K562 (cell line): ENCODE measurements around the gene ATP9A.

Source experiments
- CHD2 ChIP-seq: IDR thresholded peaks from 2 replicates; pipeline ENCODE4 v1.6.1; 2011; ENCODE audit warnings: low read depth, low read length
- JUN ChIP-seq, 2 experiments: sonication (generic) in 1 of 2; formaldehyde crosslinking in 1 of 2; IDR thresholded peaks; 2 replicates each; pipeline versions ENCODE4 v1.6.1 to v1.8.0; 2012 to 2022; ENCODE audit warnings: borderline replicate concordance in 2 of 2, mild to moderate bottlenecking in 2 of 2, improper control_type of control experiment in 1 of 2, low read depth in 1 of 2, low read length in 1 of 2, missing genetic modification reagents in 1 of 2
- MAZ ChIP-seq, 2 experiments: fragments of 450-650 bp in 1 of 2; sonication (generic) in 1 of 2; formaldehyde crosslinking; IDR thresholded peaks in 1 of 2; conservative IDR thresholded peaks in 1 of 2; 2 replicates each; pipeline versions ENCODE4 v1.4.0 to v1.5.0; 2020; ENCODE audit warnings: mild to moderate bottlenecking in 1 of 2, missing genetic modification reagents in 1 of 2
- POLR2A ChIP-seq: fragments of 450-650 bp; conservative IDR thresholded peaks from 2 replicates; pipeline ENCODE4 v1.6.1; 2016
- POLR2AphosphoS2 ChIP-seq: IDR thresholded peaks from 2 replicates; pipeline ENCODE4 v1.6.1; 2012; ENCODE audit warnings: low read length, improper control_type of control experiment
- SPI1 ChIP-seq: IDR thresholded peaks from 2 replicates; pipeline ENCODE4 v1.6.1; 2011; ENCODE audit warnings: low read depth, low read length, control low read depth, borderline replicate concordance
- XRCC3 ChIP-seq: fragments of 450-650 bp; IDR thresholded peaks from 2 replicates; pipeline ENCODE4 v1.6.1; 2017; ENCODE audit warnings: mild to moderate bottlenecking, moderate library complexity
- XRCC5 ChIP-seq: fragments of 200-400 bp; formaldehyde crosslinking; IDR thresholded peaks from 2 replicates; pipeline ENCODE4 v1.6.1; 2017; ENCODE audit warnings: low read depth, mild to moderate bottlenecking, low read length
- ZFP1 ChIP-seq: fragments of 450-650 bp; formaldehyde crosslinking; IDR thresholded peaks from 2 replicates; pipeline ENCODE4 v1.4.0; 2020; ENCODE audit warnings: mild to moderate bottlenecking, mixed read lengths
- TF ChIP-seq, protein P1 (sequence below), 2 experiments: fragments of 150-350 bp in 1 of 2; IDR thresholded peaks; 2 replicates each; pipeline ENCODE4 v1.6.1; 2012 to 2016; ENCODE audit warnings: low read depth in 2 of 2, low read length in 2 of 2, mild to moderate bottlenecking in 1 of 2, moderate library complexity in 1 of 2
- TF ChIP-seq, protein P2 (sequence below), 3 experiments: IDR thresholded peaks in 2 of 3; conservative IDR thresholded peaks in 1 of 3; 2 replicates each; pipeline ENCODE4 v1.5.1; 2011 to 2012; ENCODE audit warnings: low read length in 3 of 3, mild to moderate bottlenecking in 3 of 3, control low read depth in 2 of 3, improper control_type of control experiment in 1 of 3, inconsistent platforms in 1 of 3, low read depth in 1 of 3, mixed read lengths in 1 of 3, moderate library complexity in 1 of 3; ENCODE audit not compliant: insufficient read depth in 2 of 3

DNA sequence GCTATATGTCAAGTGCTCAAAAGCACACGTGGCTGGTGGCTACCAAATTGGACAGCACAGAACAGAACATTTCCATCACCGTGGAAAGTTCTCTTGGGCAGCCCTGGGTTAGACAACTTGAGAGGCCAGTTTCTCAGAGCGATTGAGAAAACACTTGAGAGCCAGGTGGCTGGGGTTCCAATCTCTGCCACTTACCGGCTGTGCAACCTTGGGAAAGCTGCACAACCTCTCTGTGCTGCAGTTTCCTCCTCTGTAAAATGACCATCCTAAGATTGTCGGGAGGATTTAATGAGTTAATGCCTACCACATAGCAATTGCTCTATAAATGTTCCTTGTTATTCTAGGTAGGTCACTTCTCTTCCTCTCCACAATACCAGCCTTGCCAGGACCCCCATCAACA lies 200.6 kb downstream of the ATP9A start:
- no peak for TF ChIP-seq XRCC3
- TF ChIP-seq CHD2 = no peak
- no peak for TF ChIP-seq SPI1
- TF ChIP-seq, protein P1, sequence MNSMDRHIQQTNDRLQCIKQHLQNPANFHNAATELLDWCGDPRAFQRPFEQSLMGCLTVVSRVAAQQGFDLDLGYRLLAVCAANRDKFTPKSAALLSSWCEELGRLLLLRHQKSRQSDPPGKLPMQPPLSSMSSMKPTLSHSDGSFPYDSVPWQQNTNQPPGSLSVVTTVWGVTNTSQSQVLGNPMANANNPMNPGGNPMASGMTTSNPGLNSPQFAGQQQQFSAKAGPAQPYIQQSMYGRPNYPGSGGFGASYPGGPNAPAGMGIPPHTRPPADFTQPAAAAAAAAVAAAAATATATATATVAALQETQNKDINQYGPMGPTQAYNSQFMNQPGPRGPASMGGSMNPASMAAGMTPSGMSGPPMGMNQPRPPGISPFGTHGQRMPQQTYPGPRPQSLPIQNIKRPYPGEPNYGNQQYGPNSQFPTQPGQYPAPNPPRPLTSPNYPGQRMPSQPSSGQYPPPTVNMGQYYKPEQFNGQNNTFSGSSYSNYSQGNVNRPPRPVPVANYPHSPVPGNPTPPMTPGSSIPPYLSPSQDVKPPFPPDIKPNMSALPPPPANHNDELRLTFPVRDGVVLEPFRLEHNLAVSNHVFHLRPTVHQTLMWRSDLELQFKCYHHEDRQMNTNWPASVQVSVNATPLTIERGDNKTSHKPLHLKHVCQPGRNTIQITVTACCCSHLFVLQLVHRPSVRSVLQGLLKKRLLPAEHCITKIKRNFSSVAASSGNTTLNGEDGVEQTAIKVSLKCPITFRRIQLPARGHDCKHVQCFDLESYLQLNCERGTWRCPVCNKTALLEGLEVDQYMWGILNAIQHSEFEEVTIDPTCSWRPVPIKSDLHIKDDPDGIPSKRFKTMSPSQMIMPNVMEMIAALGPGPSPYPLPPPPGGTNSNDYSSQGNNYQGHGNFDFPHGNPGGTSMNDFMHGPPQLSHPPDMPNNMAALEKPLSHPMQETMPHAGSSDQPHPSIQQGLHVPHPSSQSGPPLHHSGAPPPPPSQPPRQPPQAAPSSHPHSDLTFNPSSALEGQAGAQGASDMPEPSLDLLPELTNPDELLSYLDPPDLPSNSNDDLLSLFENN (IDR thresholded peaks at IDR 0.05; ENCODE audit: low read depth in 2 of 2, low read length in 2 of 2) = no peak
- no peak for TF ChIP-seq JUN (IDR thresholded peaks at IDR 0.05; ENCODE audit: borderline replicate concordance, low read depth, low read length)
- no peak for TF ChIP-seq JUN (CRISPR knock-in tag; IDR thresholded peaks at IDR 0.05; ENCODE audit: borderline replicate concordance)
- TF ChIP-seq, protein P2, sequence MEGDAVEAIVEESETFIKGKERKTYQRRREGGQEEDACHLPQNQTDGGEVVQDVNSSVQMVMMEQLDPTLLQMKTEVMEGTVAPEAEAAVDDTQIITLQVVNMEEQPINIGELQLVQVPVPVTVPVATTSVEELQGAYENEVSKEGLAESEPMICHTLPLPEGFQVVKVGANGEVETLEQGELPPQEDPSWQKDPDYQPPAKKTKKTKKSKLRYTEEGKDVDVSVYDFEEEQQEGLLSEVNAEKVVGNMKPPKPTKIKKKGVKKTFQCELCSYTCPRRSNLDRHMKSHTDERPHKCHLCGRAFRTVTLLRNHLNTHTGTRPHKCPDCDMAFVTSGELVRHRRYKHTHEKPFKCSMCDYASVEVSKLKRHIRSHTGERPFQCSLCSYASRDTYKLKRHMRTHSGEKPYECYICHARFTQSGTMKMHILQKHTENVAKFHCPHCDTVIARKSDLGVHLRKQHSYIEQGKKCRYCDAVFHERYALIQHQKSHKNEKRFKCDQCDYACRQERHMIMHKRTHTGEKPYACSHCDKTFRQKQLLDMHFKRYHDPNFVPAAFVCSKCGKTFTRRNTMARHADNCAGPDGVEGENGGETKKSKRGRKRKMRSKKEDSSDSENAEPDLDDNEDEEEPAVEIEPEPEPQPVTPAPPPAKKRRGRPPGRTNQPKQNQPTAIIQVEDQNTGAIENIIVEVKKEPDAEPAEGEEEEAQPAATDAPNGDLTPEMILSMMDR (IDR thresholded peaks at IDR 0.05 in 2 of 3, conservative IDR thresholded peaks at IDR 0.05 in 1 of 3; ENCODE audit: insufficient read depth in 2 of 3, low read depth in 1 of 3, low read length in 3 of 3) = no peak
- TF ChIP-seq MAZ (CRISPR knock-in tag; conservative IDR thresholded peaks at IDR 0.05 in 1 of 2, IDR thresholded peaks at IDR 0.05 in 1 of 2) = no peak
- no peak for TF ChIP-seq POLR2AphosphoS2
- TF ChIP-seq XRCC5 = no peak
- TF ChIP-seq ZFP1 (CRISPR knock-in tag) = no peak
- TF ChIP-seq POLR2A = no peak
